Endothelial cell of umbilical vein (primary cell): Measurements from ENCODE around the gene AKAP13. TPM values are rescaled to one million over a fixed set of nuclear protein-coding genes. Genes with fewer than 3 reads are reported as not detected.

Experiments used
- BruUV-seq: library from RNA; stranded (reverse); fragments of 400-500 nt; replicated peaks from 2 replicates; lab custom pipeline; 2021; lab: Mats Ljungman, UMichigan
- CTCF ChIA-PET: fragments of 300-600, 350-600 bp; sonication (Branson Sonifier 250); formaldehyde crosslinking; loops from one replicate; lab custom pipeline; 2021; ENCODE audit warnings: antibody characterized with exemption, inconsistent platforms; lab: Charles Lee
- POLR2A ChIA-PET: fragments of 300-600, 350-600 bp; sonication (Branson Sonifier 250); formaldehyde crosslinking; loops from one replicate; lab custom pipeline; 2021; ENCODE audit warnings: antibody characterized with exemption, inconsistent platforms; lab: Charles Lee
- DNase-seq: peaks from one replicate; pipeline ENCODE4 v3.0.0-alpha.2; 2011; ENCODE audit warnings: low read depth, low spot score
- FAIRE-seq: peaks from 2 replicates; lab custom pipeline; 2011; peaks lifted over from hg19 to GRCh38; lab: Jason Lieb, UNC
- H2AFZ ChIP-seq: 2 replicates; pipeline ENCODE4 v1.6.0; 2012; ENCODE audit warnings: low read depth, low read length, control low read depth, inconsistent platforms
- H3K27ac ChIP-seq: 2 replicates; pipeline ENCODE4 v1.5.1; 2011; ENCODE audit warnings: low read depth, mild to moderate bottlenecking, control low read depth, low read length, moderate library complexity; ENCODE audit not compliant: insufficient read depth
- H3K27me3 ChIP-seq, 2 experiments: 2 replicates each; pipeline versions ENCODE4 v1.6.0 to v1.6.1; 2011; ENCODE audit warnings: low read length in 2 of 2, mixed read lengths in 1 of 2; ENCODE audit not compliant: control insufficient read depth in 2 of 2, insufficient read depth in 2 of 2
- H3K36me3 ChIP-seq, 2 experiments: 2 replicates in 1 of 2; 3 replicates in 1 of 2; pipeline ENCODE4 v1.5.1; 2011; ENCODE audit warnings: low read length in 2 of 2, mild to moderate bottlenecking in 1 of 2, moderate library complexity in 1 of 2; ENCODE audit not compliant: control insufficient read depth in 2 of 2, insufficient read depth in 2 of 2; ENCODE audit errors: extremely low read depth in 1 of 2
- H3K4me1 ChIP-seq: 3 replicates; pipeline ENCODE4 v1.5.1; 2011; ENCODE audit warnings: mild to moderate bottlenecking, low read length; ENCODE audit not compliant: control insufficient read depth, insufficient read depth; ENCODE audit errors: extremely low read depth
- H3K4me2 ChIP-seq: 2 replicates; pipeline ENCODE4 v1.6.1; 2011; ENCODE audit warnings: low read length, control low read depth, mixed read lengths; ENCODE audit not compliant: insufficient read depth
- H3K4me3 ChIP-seq, 3 experiments: fragments of 200-600 bp in 1 of 3; sonication (generic), shearing (Covaris generic) in 1 of 3; replicated peaks in 1 of 3; 2 replicates each; pipeline ENCODE4 v1.5.1; 2011 to 2016; ENCODE audit warnings: control low read depth in 3 of 3, low read length in 3 of 3, mild to moderate bottlenecking in 2 of 3, inconsistent platforms in 1 of 3, low read depth in 1 of 3, moderate library complexity in 1 of 3; ENCODE audit not compliant: insufficient read depth in 1 of 3
- H3K79me2 ChIP-seq: 2 replicates; pipeline ENCODE4 v1.6.0; 2012; ENCODE audit warnings: low read length, inconsistent platforms; ENCODE audit not compliant: control insufficient read depth, insufficient read depth
- H3K9ac ChIP-seq: replicated peaks from 2 replicates; pipeline ENCODE3; 2011; ENCODE audit warnings: low read length, control low read depth; ENCODE audit not compliant: insufficient read depth; ENCODE audit errors: extremely low read depth
- H3K9me1 ChIP-seq: replicated peaks from 3 replicates; pipeline ENCODE4 v1.6.0; 2011; ENCODE audit warnings: mild to moderate bottlenecking, low read length; ENCODE audit not compliant: control insufficient read depth, insufficient read depth; ENCODE audit errors: extremely low read depth
- H3K9me3 ChIP-seq: replicated peaks from 2 replicates; pipeline ENCODE4 v1.5.1; 2012; ENCODE audit warnings: low read length, inconsistent platforms; ENCODE audit not compliant: control insufficient read depth, insufficient read depth
- H4K20me1 ChIP-seq: replicated peaks from 2 replicates; pipeline ENCODE3; 2011; ENCODE audit warnings: mild to moderate bottlenecking, low read length; ENCODE audit not compliant: control insufficient read depth, insufficient read depth; ENCODE audit errors: extremely low read depth
- FOS ChIP-seq: IDR thresholded peaks from 2 replicates; pipeline ENCODE4 v1.6.1; 2011; ENCODE audit warnings: mild to moderate bottlenecking, low read length, moderate library complexity, borderline replicate concordance; ENCODE audit not compliant: insufficient read depth
- GATA2 ChIP-seq: IDR thresholded peaks from 2 replicates; pipeline ENCODE4 v1.7.0; 2011; ENCODE audit warnings: low read depth, mild to moderate bottlenecking, moderate library complexity, mixed read lengths, low read length; ENCODE audit not compliant: insufficient read length, insufficient read depth
- MYC ChIP-seq: IDR thresholded peaks from one replicate; pipeline ENCODE4 v1.6.1; 2011; ENCODE audit warnings: mild to moderate bottlenecking, low read depth, low read length
- POLR2A ChIP-seq: IDR thresholded peaks from 2 replicates; pipeline ENCODE4 v1.6.1; 2012; ENCODE audit warnings: low read depth, mild to moderate bottlenecking, control low read depth, low read length
- POLR2AphosphoS5 ChIP-seq: IDR thresholded peaks from 2 replicates; pipeline ENCODE4 v1.6.1; 2012; ENCODE audit warnings: low read depth, mild to moderate bottlenecking, control low read depth, low read length, moderate library complexity; ENCODE audit not compliant: insufficient read depth
- dilution Hi-C: fragments of 300-500 bp; cut with MboI; formaldehyde crosslinking; loops from one replicate; pipeline ENCODE4 v1.15.0; 2019; ENCODE audit warnings: low sequenced_read_pairs; ENCODE audit not compliant: extremely low pct_ligation_motif_present
- intact Hi-C: fragments of 100-400 bp; cut with micrococcal nuclease; formaldehyde crosslinking; loops from one replicate; pipeline ENCODE4 v1.10.0; 2022
- polyA plus RNA-seq, 4 experiments: library from polyadenylated mRNA; depleted of rRNA in 3 of 4; stranded (reverse) in 3 of 4; unstranded in 1 of 4; fragments of >200 nt; gene quantifications; 2 replicates each; pipeline versions ENCODE4 v1.2.1 to v1.2.3, GENCODE V29; 2011 to 2012; ENCODE audit warnings: missing spikeins in 1 of 4
- total RNA-seq: library from RNA; stranded (reverse); gene quantifications from 2 replicates; pipeline ENCODE4 v1.2.3, GENCODE V29; 2021
- TF ChIP-seq, protein P1 (sequence below): IDR thresholded peaks from 2 replicates; pipeline ENCODE4 v1.6.1; 2011; ENCODE audit not compliant: insufficient read depth, insufficient read length
- TF ChIP-seq, protein P2 (sequence below), 2 donors: IDR thresholded peaks; 1 replicate in 1 of 2; 2 replicates in 1 of 2; pipeline ENCODE4 v1.5.1; 2011; ENCODE audit warnings: low read length in 2 of 2, mild to moderate bottlenecking in 2 of 2, moderate library complexity in 2 of 2, control low read depth in 1 of 2, inconsistent platforms in 1 of 2, low read depth in 1 of 2; ENCODE audit not compliant: insufficient read depth in 1 of 2; ENCODE audit errors: extremely low read depth in 1 of 2

Gene AKAP13
- total and polyA plus RNA-seq, 2 donors (not counting 3 experiments of a cell fraction or from before 2014, with no cell fraction given): 22.8 to 87.8 TPM

DNA sequence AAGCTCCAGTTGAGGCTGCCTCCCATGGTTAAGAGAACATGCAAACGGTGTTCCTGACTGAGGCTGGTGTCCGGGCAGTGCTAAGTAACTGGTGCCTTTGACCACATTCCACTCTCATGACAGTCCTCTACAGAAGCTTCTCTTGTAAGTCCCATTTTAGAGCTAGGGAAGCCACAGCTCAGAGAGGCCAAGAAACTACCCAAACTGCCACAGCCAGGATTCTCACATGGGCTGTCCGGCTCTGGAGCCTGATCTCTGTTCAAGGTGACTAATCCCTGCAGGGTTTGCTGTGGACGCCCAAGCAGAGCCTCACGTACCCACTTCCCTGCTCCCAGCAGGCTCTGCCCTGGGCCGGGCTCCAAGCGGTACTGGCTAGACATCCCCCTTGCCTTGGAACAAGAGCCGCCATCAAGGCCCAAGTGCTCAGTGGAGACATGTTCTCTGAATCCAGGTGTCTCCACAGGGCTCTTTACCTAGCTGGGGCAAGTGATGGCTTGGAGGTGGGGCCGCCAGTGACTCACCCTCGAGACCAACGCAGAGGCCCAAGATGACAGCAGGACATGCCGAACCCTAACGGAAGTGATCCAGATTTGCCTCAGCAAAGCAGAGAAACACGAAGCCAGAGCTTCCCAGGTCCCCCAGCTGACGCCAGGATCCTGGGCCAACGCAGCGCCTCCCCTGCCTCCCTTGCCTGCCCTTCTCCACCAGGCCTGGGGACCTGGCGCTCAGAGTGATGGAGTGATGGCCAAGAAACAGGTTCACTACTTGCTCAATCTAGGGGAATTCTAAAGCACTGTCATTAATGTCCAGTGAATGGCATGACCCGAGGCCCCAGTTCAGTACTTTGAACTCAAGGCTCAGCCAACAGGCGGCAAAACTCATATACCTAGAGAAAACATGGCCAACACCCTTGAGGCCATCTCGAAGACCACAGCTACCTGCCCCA lies 390.0 kb downstream of the AKAP13 start:
- no peaks in the 10 kb centered on the region for H4K20me1 ChIP-seq
- TF ChIP-seq, protein P1, sequence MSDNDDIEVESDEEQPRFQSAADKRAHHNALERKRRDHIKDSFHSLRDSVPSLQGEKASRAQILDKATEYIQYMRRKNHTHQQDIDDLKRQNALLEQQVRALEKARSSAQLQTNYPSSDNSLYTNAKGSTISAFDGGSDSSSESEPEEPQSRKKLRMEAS: no peak
- TF ChIP-seq MYC (no peak), POLR2AphosphoS5 (no peak), GATA2 (no peak), FOS (no peak), POLR2A (no peak)
- TF ChIP-seq, protein P2, sequence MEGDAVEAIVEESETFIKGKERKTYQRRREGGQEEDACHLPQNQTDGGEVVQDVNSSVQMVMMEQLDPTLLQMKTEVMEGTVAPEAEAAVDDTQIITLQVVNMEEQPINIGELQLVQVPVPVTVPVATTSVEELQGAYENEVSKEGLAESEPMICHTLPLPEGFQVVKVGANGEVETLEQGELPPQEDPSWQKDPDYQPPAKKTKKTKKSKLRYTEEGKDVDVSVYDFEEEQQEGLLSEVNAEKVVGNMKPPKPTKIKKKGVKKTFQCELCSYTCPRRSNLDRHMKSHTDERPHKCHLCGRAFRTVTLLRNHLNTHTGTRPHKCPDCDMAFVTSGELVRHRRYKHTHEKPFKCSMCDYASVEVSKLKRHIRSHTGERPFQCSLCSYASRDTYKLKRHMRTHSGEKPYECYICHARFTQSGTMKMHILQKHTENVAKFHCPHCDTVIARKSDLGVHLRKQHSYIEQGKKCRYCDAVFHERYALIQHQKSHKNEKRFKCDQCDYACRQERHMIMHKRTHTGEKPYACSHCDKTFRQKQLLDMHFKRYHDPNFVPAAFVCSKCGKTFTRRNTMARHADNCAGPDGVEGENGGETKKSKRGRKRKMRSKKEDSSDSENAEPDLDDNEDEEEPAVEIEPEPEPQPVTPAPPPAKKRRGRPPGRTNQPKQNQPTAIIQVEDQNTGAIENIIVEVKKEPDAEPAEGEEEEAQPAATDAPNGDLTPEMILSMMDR (IDR thresholded peaks at IDR 0.05; ENCODE audit: extremely low read depth in 1 of 2, insufficient read depth in 1 of 2, low read depth in 1 of 2, low read length in 2 of 2): no peak
- H3K4me2 ChIP-seq: no peak overlapping the region
- no peak overlapping the region for H3K9ac ChIP-seq
- no peaks in the 10 kb centered on the region for H3K9me3 ChIP-seq
- BruUV-seq: no TSS peak
- no peak overlapping the region for H2AFZ ChIP-seq
- intact Hi-C loops: loop anchor here (2.0 kb wide), 1 partner anchor 14 kb away; no protein-coding TSS in a partner anchor
- H3K4me3 ChIP-seq: no peak overlapping the region
- DNase-seq (no peak), FAIRE-seq (no peak)
- no peak overlapping the region for H3K27ac ChIP-seq
- H3K4me1 ChIP-seq: peaks cover 12% of the 10 kb centered on the region
- no peaks in the 10 kb centered on the region for H3K9me1 ChIP-seq
- H3K79me2 ChIP-seq: no peaks in the 10 kb centered on the region
- POLR2A ChIA-PET: no interaction called here
- no peaks in the 10 kb centered on the region for H3K27me3 ChIP-seq
- H3K36me3 ChIP-seq: no peaks in the 10 kb centered on the region
- CTCF ChIA-PET: no interaction called here
- dilution Hi-C loops: no loop called here
